ENCODE measurements around the gene MYBPC3. TPM values are rescaled to one million over a fixed set of nuclear protein-coding genes. Genes with fewer than 3 reads are reported as not detected.

The MYBPC3 gene
- total RNA-seq, 2 donors from 2014 or later: 797 to 1,210 TPM

DNA sequence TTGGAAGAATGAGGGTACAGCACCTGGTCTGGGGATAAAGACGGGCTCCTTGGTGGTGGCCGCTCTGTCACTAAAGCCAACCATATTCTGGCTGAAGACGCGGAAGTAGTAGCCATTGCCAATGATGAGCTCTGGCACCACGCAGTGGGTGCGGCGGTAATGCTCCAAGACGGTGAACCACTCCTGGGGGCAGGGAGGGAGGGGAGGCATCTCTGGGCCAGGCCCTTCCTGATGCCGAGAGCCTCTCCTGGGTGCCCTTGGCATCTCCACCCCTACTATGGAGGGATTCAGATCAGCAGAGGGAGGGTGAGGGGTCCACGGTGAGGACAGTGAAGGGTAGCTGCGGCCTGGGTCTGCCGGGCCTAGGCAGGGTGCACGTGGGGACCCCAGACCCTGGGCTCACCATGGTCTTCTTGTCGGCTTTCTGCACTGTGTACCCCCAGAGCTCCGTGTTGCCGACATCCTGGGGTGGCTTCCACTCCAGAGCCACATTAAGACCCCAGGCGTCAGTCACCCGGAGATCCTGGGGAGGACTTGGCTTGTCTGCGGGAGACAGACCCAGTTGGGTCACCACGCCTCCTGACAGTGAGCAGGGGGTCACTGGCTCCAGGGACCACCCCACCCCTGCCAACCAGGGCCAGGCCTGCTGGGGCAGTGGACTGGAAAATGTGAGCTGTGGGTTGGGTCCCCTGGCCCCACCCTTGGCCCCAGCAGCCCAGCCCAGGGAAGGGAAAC, 19.5 kb downstream of the MYBPC3 start:
- TF ChIP-seq, protein P1, sequence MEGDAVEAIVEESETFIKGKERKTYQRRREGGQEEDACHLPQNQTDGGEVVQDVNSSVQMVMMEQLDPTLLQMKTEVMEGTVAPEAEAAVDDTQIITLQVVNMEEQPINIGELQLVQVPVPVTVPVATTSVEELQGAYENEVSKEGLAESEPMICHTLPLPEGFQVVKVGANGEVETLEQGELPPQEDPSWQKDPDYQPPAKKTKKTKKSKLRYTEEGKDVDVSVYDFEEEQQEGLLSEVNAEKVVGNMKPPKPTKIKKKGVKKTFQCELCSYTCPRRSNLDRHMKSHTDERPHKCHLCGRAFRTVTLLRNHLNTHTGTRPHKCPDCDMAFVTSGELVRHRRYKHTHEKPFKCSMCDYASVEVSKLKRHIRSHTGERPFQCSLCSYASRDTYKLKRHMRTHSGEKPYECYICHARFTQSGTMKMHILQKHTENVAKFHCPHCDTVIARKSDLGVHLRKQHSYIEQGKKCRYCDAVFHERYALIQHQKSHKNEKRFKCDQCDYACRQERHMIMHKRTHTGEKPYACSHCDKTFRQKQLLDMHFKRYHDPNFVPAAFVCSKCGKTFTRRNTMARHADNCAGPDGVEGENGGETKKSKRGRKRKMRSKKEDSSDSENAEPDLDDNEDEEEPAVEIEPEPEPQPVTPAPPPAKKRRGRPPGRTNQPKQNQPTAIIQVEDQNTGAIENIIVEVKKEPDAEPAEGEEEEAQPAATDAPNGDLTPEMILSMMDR (IDR thresholded peaks at IDR 0.05): no peak
- Histone ChIP-seq H3K36me3 (peaks cover 94% of the 10 kb centered on the region), H3K4me1 (peaks cover 0 to 51% of the 10 kb centered on the region in 2 donors), H3K27me3 (no peaks in the 10 kb centered on the region), H3K9me3 (no peaks in the 10 kb centered on the region), H3K4me3 (no peak overlapping the region), H3K27ac (peak overlapping the region; percentile 16 to 35)
- DNase-seq (ENCODE audit: low spot score): no peak

DNA sequence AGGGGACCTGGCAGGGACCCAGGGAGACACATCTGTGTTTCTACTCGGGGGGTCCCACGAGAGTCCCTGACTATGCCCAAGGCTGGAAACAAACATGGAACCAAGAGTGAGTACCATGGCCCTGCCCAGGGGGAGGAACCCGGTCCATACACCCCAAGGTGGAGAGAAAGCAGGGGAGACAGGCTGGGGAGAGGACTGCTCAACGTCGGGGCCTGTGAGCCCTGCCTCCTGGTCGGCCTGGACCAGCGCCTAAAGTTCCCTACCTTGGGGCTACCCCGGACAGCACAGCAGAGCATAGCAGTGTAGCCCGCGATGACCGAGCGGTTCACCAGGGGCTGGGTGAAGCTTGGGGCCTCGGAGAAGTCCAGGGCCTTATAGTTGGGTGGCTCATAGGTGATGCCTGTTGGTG, 20.2 kb downstream of the MYBPC3 start:
- Histone ChIP-seq H3K9me3 (no peaks in the 10 kb centered on the region), H3K27ac (peak overlapping the region; percentile 30 to 51), H3K27me3 (no peaks in the 10 kb centered on the region), H3K4me3 (no peak overlapping the region), H3K36me3 (peaks cover 93% of the 10 kb centered on the region), H3K4me1 (peaks cover 0 to 54% of the 10 kb centered on the region in 2 donors)
- DNase-seq (ENCODE audit: low spot score): no peak
- TF ChIP-seq, protein P1 (IDR thresholded peaks at IDR 0.05): no peak

DNA sequence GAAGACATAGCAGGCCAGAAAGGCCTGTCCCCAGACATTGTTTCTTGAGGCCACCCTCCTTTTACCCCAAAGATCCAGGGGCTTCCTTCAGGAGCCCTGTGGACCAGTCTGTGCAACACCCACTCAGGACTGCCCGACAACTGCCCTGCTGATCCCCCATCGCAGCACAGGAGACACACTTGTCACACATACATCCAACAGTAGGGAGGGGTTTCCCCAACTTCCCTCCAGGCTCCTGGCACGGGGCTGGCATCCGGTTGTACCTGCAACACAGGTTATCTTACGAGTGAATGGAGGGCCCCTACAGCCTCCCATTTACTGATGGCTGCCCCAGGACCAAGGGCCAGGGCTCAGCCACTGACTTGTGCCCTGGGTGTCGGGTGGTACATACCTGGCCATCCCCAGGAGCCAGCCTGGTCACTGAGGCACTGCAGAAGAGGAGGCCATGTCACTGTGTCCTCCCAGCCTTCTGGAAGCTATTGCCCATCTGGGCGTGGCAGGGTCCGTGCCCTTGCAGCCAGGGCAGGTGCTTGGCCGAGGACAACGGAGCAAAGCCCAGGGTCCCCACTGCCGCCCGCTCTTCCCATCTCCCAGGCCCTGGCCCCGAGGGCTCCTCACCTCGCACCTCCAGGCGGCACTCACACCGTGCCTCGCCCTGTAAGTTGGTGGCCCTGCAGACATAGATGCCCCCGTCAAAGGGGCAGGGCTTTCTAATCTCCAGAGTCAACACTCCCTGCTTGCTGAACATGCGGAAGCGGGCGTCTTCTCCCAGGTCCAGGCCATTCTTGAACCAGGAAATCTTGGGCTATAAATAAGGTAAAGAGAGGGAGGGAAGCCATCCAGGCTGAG, 20.8 kb downstream of the MYBPC3 start:
- no peaks in the 10 kb centered on the region for H3K27me3 ChIP-seq
- H3K4me3 ChIP-seq: no peak overlapping the region
- H3K4me1 ChIP-seq: peaks cover 0 to 54% of the 10 kb centered on the region in 2 donors
- TF ChIP-seq, protein P1 (IDR thresholded peaks at IDR 0.05): no peak
- no peak for DNase-seq (ENCODE audit: low spot score)
- H3K36me3 ChIP-seq: peaks cover 93% of the 10 kb centered on the region
- H3K27ac ChIP-seq: peak overlapping the region; percentile 51 to 74
- H3K9me3 ChIP-seq: no peaks in the 10 kb centered on the region

DNA sequence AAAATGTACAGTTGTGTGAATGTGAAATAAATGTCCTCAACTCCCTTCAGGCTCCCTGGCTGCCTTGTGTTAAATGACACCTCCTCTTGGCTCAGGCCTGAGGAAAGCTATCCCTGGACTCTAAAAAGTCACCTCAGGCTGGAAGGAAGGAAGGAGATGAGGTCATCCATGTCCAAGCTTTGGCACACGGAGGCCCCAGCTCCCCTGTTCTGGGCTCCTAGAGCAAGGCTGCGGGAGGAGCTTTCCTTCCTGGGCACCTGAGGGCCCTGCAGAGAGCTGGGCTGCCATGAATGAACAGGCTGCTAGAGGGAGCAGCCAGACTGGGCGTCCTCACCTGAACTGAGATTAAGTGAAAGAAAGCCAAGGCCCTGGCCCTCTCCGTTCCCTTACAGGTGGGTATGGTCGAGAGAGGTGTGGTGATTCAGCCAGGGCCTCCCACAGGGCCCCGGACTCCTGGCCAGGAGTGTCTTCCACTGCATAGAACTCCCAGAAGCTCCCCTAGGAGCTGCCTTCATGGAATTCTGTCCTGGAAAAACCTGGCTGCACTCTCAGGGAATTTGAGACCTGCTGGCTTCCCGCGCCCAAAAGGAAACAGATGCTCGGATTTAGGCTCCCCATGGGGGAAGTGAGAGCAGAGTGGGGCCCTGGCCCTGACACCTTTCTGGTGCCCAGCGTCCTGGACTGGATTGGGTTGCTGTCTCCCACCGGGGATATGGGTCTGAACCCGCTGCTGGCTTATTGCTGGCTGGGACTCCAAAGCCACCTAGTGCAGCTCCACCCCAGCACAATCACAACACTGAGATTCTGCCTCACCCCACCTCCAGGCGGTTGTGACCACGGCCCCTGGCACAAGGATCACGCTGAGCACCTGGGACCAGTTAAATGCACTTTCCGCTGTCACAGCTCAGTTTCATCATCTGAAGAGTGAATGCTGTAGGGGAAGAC, 22.2 kb downstream of the MYBPC3 start:
- Histone ChIP-seq H3K36me3 (peaks cover 93% of the 10 kb centered on the region), H3K4me3 (no peak overlapping the region), H3K27me3 (no peaks in the 10 kb centered on the region), H3K27ac (peak overlapping the region; percentile 65 to 74), H3K4me1 (peaks cover 0 to 54% of the 10 kb centered on the region in 2 donors), H3K9me3 (no peaks in the 10 kb centered on the region)
- DNase-seq (ENCODE audit: low spot score): no peak
- TF ChIP-seq, protein P1 (IDR thresholded peaks at IDR 0.05): peak in 1 of 2 donors; percentile 13

DNA sequence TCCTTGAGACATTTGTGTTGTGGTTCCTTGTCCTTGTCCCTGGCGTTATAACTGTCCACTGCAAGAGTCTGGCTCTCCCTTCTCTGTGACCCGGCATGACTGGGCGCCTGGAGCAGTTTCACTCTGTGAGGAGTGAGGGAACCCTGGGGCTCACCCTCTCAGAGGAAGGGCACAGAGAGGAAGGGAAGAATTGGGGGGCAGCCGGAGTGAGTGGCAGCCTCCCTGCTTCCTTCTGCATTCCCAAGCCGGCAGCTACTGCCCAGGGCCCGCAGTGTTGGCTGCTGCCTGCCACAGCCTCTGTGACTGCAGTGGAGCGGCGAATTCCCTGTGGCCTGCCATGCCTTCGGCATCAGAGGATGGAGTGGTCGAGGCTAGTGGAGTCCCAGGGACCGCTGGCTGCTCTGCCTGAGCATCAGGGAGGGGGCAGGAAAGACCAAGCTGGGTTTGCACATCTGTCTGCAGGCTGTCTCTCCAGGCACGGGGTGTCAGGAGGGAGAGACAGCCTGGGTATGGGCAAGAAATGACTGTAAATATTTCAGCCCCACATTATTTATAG, 23.0 kb downstream of the MYBPC3 start:
- no peak for DNase-seq (ENCODE audit: low spot score)
- TF ChIP-seq, protein P1 (IDR thresholded peaks at IDR 0.05): no peak
- H3K9me3 ChIP-seq: no peaks in the 10 kb centered on the region
- H3K36me3 ChIP-seq: peaks cover 86% of the 10 kb centered on the region
- H3K4me3 ChIP-seq: no peak overlapping the region
- H3K4me1 ChIP-seq: peaks cover 0 to 54% of the 10 kb centered on the region in 2 donors
- peak overlapping the region; percentile 65 to 74 for H3K27ac ChIP-seq
- H3K27me3 ChIP-seq: no peaks in the 10 kb centered on the region

Measured in right atrium auricular region (tissue), 2 donors.